ENCODE data around the gene FBXW12.
A peak's percentile ranks its signal among the peaks of the same experiment; 100 is the strongest.

The FBXW12 gene

DNA sequence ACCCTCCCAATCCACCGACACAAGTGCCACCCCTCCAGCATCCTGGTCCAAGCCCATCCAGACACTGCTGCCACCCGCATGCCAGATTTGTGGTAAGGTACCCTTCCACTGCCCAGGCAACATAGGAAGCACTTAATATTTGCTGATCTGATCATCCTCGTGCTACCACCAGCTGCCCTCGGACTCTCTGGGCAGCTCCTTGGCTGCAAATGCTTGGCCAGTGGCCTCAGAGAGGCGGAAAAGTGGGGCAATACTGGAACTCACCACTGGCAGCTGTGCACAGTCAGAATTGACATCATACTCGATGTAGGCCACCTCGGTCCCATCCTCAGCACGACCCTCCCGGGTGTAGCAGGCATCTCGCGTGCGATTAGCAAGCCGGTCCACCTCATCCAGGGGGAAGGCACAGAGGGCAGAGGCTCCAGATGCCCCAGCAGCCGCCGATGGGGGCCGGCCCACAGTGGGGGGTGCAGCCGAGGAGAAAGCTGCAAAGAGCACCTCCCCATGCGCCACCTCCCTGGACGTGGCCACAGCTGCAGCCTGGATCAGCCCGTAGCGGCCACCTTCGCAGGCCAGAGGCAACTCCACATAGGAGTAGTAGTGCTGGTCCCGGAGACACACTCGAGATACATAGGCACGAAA is 51.3 kb downstream of the FBXW12 start:
- DNase-seq, result no peak

DNA sequence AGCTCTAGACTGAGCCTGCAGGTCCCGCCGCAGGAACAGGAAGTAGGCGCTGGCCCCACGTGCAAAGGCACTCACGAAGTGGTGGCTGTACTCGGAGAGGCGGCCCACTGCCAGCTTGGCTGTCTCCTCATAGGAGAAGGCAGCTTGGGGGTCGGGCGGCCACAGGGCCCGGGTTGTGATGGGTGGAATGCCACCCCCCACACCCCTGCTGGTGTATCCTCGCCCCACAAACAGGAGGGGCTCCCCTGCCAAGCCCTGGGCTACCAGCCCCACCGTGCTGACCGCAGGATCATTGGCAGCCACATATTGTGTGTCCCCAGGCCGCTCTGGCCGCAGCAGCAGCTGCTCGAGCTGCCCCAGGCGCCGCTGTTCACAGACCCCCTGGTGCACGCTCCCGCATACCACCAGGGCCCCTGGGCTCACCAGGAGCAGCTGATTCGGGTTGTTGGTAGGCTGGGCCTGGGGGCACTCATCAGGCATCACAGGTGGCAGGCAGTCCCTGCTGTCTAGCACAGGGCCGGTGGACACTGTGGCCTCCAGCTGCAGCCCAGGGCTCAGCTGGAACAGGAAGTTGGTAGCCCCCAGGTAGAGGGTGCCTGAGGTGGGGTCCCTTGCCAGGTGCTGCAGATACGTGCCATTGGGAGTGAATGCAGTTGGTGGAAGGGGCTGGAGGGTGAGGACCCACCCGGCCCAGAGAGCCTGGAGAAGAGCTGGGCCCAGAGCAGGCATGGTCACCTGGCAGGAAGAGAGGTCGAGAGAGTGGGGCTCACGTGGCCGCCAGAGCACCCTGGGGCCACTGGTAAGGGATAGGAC is 52.1 kb downstream of the FBXW12 start:
- no peak for DNase-seq

DNA sequence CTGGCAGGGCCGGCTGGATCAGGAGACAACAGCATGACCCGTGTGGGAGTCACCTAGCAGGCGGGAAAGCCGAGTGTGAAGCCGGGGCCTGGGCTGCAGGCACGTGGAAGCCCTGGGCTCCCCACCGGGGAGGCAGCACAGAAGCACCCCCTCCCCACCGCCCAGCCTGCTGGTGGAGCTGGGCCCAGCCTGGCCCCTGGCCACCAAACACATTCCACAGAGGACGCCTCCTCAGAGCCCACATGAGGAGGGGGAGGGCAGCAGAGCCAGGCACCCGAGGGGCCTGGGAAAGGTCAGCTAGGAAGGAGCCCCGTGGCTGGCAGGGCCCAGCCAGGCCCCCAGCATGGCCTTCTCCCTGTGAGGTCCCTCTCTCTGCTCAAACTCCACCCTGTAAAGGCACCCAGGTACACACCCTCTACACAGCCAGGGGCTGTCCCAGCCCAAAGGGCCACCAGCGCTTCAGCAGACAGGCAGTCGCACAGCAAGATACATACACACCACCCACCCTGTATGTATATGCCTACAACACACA is 53.3 kb downstream of the FBXW12 start:
- DNase-seq, result no peak

DNA sequence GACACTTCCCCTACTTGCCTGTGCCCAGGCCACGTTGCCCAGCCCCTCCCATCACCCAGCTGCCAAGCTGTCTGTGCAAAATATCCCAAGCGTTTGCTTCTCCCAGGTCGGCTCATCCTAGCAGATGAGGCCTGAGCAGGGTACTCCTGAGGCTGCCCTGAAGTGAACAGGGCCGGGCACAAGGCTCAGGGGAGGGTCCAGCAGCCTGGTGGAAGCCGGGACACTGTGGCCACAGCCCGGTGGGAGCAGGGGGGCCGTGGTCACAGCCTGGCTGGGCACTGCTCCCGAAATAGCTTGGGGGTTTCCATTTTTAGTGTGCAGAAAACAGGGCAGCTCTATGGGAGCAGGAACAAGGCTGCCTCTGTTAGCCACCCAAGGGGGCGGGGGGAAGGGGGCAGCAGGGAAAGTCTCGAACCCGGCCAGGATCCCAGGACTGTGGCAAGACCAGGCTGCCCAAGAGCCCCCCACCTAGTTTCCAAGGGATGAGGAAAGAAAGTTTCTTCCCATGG is 54.4 kb downstream of the FBXW12 start:
- DNase-seq, result no peak

DNA sequence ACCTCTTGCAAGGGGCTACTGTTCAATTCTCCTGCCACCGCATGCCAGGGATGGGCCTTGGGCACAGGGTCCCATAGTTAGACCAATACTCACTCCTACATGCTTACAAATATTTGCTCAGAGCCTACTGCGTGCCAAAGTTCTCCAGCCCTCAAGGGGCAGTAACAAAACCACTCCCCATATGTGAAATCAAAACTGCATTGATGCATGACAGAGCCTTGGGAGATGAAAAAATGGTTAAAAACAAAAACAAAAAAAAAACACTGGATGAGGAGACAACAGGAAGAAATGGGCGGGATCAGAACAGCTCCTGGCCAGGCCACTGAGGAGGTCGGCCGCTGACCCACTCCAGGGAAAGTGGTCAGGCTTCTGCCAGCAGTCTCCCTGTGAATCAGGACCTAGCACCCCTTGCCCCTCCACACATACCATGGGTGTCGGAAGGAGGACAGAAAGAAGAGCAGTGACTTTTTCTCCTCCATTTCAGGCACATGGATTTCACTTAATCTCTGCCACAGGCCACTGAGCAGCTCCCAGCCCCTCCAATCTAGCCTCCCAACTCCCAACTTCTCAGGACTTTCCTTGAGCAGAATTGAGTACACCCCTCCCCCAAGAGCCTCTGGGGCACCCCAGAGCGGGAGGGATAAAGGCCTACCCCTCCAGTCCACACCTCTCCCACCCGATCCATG is 55.1 kb downstream of the FBXW12 start:
- no peak for DNase-seq

DNA sequence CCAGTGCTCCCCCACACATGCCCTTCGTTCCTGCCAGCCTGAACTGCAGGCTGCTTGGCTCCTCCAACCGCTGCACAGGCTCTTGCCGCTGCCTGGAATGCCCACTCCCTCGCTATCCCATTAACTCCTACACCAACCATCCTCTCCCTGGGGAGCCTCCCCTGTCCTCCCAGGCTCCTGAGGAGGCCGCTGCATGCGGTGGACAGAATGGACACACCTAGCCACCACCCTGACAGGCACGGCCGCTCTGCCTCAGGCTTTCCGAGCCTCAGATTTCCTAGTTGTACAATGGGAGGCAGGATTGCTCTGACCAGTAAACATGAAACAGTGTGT is 55.6 kb downstream of the FBXW12 start:
- no peak for DNase-seq

DNA sequence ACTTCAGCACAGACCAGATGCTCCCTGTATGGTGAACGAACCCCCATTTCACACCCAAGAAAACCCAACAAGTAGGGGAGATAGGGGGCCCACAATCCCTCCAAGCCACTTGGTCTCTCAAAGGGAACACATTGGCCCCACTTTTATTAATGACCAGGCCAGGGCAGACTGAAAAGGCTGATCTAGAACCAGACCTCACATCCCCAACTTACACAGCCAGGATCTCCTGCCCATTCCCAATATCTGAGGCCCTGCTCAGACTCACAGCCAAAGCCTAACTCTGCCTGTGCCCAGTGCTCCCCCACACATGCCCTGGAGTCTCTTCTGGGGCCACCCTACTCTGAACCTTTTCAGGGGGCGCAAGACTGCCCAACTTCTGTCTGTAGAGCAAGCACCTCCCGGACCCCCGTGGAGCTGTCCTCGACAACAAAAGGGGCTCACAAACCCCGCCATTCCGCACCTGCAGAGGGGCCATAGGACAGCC is 56.1 kb downstream of the FBXW12 start:
- DNase-seq, result no peak

DNA sequence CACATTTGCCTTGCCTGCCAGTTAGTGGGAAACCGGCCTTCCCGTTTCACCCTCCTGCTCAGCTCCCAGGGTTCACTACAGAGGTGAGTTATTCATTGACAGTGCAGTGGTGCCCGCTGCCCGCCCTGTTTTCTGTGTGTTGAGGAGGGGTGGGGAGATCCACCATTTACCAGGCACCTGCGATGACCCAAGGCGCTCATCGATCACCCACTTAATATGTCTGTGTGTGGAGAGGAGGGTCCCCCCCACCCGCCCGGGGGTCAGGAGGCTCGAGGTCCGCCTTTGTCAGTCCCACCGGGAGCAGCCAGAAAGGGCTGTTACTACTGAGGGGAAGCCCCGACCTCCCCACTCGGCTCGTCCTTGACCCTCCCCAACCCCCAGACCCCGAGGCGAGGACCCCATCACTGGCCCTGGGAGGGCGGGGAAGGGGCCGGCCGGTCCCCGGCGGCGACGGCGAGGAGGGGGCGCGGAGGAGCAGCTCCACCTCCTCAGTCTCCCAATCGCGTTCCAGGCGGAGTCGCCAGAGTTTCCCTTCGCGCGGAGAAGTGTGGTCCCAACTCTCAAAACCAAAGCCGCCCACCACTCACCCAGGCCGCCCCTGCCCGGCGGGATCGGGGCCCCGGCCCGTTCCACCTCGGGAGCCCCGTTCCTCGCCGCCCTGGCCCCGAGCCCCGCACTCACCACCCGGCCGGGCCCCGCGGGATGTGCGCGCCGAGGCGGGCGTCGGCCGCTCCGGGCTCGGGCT is 56.7 kb downstream of the FBXW12 start:
- DNase-seq, result no peak

DNA sequence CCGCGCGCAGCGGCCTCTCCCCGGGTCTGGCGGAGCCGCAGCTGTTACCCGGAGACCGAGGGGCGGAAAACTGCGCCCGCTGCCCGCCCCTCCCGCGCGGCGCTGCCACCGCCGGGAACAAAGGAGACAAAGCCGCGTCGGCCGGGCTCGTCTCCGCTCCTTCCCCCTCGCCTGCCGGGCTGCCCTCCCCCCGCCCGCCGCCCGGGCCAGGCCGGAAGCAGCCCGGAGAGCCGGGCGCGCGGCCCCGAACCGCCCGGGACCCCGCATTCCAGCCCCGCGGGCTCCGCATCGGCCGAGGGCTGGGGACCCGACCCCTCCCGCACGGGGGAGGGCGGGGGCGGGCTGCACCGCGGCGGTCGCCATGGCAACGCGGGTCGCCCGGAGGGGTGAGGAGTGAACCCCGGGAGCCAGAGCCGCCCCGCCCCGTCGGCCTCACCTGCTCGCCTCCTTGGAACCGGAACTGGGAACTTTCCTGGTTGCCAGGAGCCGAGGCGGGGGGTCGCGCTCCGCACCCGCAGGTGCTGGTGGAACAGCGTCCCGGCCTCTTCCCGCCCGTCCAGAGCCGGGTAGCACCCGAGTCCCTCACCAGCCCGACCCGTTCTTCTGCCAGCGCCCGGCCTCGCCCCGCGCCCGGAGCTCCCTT is 57.4 kb downstream of the FBXW12 start:
- peak; percentile 71 for DNase-seq

DNA sequence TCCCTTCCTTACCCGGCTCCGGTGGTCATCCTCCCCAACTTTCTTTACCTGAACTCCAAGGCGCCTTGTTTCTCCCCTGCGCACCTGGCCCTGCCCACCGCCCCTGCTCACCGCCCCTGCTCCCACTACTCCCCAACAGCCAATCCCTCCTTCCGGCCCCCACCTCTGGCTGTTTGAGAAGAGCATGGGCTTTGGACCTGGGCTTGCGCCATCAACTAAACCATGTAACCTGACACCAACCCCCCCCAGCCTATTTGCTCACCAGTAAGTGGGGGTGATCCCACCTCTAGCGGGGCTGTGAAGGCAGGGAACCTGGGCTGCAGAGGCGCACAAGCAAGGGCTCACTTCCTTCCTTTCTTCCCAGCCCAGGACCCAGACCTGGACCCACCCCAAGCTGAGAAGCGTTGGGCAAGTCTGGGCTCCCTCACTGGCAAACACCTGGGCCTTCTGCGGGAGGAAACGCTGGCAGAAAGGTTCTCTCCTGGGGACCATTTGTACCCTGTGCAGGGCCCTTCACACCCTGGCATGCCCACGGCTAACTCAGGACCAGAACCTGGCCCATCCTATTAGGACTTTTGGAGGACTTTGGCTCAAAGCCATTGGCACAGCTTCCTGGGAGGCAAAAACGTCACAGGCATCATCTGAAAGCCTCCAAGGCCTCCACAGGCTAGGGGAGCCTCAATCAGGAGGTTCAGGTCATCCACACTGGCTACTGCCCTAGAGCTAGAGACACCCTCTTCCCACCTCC is 58.1 kb downstream of the FBXW12 start, which contains the start of gene PLXNB1:
Gene PLXNB1 (minus strand): TSS at position 127 of the 748 bp plus-strand sequence. CDS start 5,475 bp downstream, outside the sequence.
- DNase-seq, result no peak

DNA sequence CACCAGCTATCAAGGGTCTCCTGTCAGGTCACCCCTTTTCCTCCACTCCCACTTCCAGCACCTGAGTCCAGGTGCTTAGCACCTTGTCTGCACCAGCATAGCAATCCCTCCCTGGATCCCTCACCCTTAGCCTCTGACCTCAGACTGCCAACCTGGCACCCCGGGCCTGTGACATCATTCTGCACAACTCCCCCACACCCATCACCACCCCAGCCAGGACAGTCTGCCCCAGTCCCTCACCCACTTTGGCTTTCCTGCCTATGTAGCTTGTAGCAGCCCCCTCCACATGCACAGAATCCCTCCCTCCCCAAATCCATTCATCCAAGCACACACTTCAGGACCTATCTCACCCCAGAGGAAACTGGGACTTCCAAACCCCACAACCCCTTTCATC is 58.7 kb downstream of the FBXW12 start:
- no peak for DNase-seq

DNA sequence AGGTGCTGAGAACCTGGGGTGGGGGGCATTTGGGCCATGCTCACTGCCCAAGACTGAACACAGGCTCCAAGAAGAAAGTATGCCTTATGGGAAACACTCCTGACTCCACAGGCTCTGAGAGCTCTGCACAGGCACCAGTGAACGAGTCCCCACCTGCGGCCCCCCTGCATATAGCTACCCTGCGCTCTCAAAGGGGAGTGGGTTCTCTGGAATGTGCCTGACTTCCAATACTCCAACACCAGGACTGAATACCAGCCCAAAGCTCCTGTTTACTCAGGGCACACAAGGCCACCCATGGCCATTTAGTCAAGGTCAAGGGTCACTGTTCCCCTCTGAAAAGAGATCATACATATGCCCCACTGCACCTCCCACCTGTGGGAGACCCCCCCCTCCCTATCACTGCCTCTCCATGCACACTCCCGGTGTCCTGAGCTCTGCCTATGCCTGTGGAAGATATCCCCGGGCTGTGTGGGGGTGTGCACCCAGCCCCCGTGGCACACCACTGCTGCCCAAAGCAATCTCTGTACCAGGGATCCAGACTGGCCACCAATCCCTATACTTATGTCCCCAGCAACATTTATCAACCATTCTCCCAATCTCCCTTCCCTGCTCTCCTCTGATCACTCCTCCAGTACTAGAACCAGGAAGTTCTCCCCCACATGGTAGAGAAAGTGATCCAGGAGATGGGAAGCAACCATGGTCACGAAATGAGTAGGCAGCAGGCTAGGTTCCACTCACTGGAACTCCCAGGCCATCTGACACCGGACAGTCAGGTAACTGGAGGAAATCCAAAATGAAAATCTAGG is 59.4 kb downstream of the FBXW12 start:
- DNase-seq, result no peak

DNA sequence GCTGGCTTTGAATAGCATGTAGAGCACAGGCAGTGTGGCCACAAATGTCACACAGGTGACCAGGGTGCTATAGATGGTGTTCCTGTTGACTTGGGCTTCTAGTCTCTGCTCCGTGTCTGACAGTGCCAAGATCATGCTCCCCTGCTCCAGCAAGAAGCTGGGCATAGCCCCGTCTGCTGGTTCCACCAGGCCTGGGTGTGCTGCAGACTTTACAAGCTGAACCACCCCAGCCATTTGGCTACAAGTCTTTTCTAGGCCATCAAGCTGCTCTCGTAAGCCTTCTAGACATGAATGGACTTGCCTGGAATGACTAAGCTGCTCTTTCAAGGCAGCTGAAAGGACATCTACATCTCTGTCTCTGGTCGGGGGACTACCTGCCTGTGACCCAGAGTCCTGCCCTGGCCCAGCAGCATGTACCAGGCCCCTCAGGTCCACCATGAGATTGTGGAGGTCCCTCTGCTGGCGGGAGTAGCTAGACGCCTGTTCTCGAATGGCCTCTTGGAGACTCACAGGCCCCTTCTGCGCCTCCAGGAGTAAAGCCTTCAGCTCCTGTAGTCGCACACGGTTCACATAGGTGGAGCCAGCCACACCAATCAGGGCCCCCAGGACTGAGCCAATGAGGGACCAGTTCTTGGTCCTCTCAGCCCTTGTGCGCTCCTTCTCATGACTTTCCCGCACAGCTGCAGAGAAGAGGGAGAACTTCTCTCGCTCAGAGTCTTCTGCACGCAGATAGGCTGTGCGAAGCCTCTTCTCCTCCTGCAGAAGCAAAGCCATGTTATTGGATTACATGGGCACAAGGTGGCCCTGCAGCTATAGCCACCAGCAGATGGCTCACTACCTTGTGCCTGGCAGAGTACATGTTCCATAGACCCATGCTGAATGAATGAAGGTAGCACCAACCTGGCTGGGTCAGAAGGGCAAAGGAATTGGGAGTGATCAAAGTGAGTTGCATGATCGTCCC is 60.7 kb downstream of the FBXW12 start:
- no peak for DNase-seq

DNA sequence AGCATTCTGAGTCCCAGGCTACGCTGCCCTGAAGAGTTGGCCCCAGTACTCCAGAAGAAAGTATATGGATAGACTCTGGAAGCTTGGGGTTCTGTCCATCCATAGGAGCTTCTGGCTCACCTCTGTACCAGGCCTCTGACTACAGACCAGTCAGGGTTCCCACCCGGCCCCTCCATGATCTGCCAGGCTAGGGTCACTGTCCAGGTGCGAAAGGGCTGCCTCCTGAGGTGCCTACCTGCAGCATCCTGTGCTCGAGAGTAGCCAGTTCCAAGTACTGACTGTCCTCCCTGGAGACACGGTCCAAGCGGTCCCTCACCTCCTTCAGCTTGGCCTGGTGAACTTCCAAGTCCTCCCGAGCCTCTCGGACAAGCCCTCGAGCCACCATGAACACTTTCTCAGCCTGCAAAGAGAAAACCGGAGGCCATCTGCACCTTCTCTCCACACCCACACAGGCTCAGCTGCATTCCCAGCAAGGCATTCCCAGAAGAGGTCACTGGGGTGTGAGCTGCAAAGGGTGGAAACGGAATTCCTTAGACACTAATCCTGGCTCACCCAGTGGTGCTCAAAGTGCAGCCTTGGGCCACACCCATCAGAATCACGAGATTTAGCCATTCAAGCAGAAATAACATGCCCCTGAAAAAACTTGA is 61.6 kb downstream of the FBXW12 start:
- DNase-seq, result no peak

DNA sequence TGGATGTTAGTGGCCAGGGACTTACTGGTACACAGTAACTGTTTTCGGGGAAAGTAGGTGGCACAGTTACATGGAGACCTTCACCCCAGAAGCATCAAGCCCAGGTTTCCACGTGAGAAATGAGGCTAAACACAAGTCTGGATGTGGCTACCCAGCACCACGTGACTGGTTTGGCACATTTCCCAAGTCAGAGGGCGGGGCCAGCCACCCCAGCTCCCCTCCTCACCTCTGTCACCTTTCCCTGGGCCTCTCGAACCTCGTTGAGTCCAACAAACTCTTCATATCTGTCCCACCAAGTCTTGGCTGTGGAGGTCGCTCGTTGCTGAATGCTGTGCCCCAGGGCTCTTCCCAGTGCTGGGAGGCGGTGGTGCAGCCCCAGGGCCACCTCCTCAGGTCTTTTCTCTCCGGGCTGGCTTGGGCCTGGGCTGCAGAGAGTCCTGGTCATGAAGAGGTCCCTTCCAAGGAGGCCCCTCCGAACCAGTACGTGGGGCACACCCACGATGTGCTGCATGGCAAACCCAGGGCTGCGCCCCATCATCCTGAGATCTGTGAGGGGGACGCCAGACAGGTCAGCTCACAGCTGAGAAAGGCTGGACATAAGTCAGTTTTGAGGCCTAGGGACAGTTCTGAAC is 62.7 kb downstream of the FBXW12 start:
- no peak for DNase-seq

DNA sequence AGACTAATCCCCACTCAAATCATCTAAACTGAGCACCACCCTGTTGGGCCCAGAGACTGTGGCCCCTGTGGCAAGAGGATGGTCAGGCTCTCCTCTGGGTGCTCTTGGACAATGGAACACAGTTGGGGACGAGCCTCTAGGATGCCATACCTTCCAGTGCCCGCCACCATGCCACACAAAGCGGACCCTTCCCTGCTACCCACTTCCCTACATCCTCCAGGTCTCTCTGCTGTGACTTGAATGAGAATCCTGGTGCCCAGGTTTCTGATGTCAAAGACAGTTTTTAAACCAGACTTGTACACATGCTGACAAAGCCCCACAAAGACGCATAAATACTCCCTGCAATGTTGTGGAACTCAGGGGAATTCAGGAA is 63.2 kb downstream of the FBXW12 start:
- DNase-seq, result no peak

DNA sequence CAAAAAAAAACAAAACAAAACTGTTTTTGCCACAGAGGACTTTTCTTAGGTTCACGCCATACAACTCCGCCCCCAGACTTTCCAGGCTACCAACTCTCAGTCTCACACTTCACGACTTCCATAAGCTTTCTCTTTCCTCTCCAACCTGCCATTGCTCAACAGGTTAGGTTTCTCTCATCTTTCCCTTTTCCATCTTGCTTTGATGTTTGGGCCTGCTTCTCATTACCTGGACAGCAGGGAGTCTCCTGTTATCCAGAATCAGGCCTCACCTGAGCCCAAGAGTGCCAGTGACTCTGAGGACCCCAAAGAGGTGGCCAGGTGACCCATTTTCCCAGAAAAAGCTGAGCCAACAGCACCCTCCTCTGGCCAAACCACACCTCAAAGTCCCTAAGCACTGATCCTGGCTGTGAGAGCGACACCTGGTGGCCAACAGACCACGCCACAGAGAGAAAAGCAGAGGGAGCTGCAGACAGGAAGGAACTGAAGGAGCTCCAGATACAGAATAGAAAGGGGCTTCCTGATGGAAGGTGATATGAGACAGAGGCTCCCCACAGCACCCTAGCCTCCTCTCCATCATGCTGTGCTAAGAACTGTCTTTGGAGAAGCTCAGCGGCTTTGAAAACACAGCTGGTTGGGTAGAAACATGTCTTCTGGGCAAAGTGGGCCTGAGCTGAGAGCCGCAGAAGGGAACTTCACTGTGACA is 63.9 kb downstream of the FBXW12 start:
- peak; percentile 91 for DNase-seq

DNA sequence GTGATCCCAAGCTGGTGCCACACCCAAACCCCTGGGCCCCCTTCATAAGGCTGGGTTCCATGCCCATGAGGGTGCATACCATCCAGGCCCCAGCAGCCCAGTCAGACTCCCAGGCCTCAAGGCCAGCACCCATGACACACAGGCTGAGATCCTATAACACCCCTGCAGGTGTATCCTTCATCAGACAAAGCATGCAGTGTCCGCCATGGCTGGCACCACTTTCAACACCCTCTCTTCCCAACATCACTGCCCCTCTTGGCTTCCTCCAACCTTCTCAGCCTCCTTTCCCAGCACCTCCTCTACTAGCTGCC is 64.4 kb downstream of the FBXW12 start:
- DNase-seq, result no peak
